PC-9 (cell line): ENCODE data around the gene HRH1. TPM values are rescaled to one million over a fixed set of nuclear protein-coding genes. Genes with fewer than 3 reads are reported as not detected.
"Not testable (repeated sequence)": the region's sequence is repeated elsewhere in the genome, so short reads cannot be mapped to it uniquely, and the experiment has no call there.

ENCODE experiments used
- Bru-seq: library from RNA; stranded (reverse); fragments of 400-500 nt; gene quantifications from one replicate; lab custom pipeline; 2021; lab: Mats Ljungman, UMichigan
- BruChase-seq, 2 experiments: library from RNA; stranded (reverse); fragments of 400-500 nt; gene quantifications; one replicate each; lab custom pipeline; 2021; lab: Mats Ljungman, UMichigan
- BruUV-seq: library from RNA; stranded (reverse); fragments of 400-500 nt; replicated peaks from 2 replicates; lab custom pipeline; 2021; lab: Mats Ljungman, UMichigan
- CTCF ChIA-PET: fragments of 300-600 bp; sonication (Branson Sonifier 250); formaldehyde crosslinking; loops from one replicate; lab custom pipeline; 2022; ENCODE audit warnings: antibody characterized with exemption; lab: Charles Lee
- POLR2A ChIA-PET: fragments of 300-600 bp; sonication (Branson Sonifier 250); formaldehyde crosslinking; loops from one replicate; lab custom pipeline; 2022; ENCODE audit warnings: antibody characterized with exemption; ENCODE audit not compliant: unreplicated experiment; lab: Charles Lee
- DNase-seq, 2 experiments: peaks; one replicate each; pipeline versions ENCODE4 v3.0.0 to v3.0.0-alpha.2; 2015 to 2022; ENCODE audit warnings: mixed read lengths in 1 of 2
- H2AFZ ChIP-seq: fragments of 200-600 bp; sonication (generic); 2 replicates; pipeline ENCODE4 v1.8.1; 2017; ENCODE audit warnings: antibody characterized with exemption
- H3F3A ChIP-seq: fragments of 200-600 bp; sonication (generic); 2 replicates; pipeline ENCODE4 v1.8.1; 2017; ENCODE audit warnings: antibody characterized with exemption, mild to moderate bottlenecking, low read depth; ENCODE audit not compliant: insufficient read depth
- H3K27ac ChIP-seq: fragments of 200-600 bp; sonication (generic); 2 replicates; pipeline ENCODE4 v1.6.1; 2016; ENCODE audit warnings: mixed run types
- H3K27me3 ChIP-seq: fragments of 200-600 bp; sonication (generic); 2 replicates; pipeline ENCODE4 v1.6.1; 2016; ENCODE audit warnings: low read depth, mixed run types; ENCODE audit not compliant: insufficient read depth
- H3K36me3 ChIP-seq: fragments of 200-600 bp; sonication (generic); 2 replicates; pipeline ENCODE4 v1.6.1; 2016; ENCODE audit warnings: low read depth, mixed run types
- H3K4me1 ChIP-seq: fragments of 200-600 bp; sonication (generic); replicated peaks from 2 replicates; pipeline ENCODE4 v1.6.1; 2016; ENCODE audit warnings: mixed run types; ENCODE audit not compliant: insufficient read depth
- H3K4me2 ChIP-seq: fragments of 200-600 bp; sonication (generic); 2 replicates; pipeline ENCODE4 v1.6.1; 2017; ENCODE audit warnings: mixed run types
- H3K4me3 ChIP-seq: fragments of 200-600 bp; sonication (generic); 2 replicates; pipeline ENCODE4 v1.6.1; 2016; ENCODE audit warnings: mixed run types
- H3K79me2 ChIP-seq: fragments of 200-600 bp; sonication (generic); 2 replicates; pipeline ENCODE4 v1.6.1; 2017; ENCODE audit warnings: low read depth, mixed run types
- H3K9me2 ChIP-seq: fragments of 200-600 bp; sonication (generic); 2 replicates; pipeline ENCODE4 v1.8.1; 2017; ENCODE audit warnings: mild to moderate bottlenecking; ENCODE audit not compliant: insufficient read depth
- H3K9me3 ChIP-seq: fragments of 200-600 bp; sonication (generic); 2 replicates; pipeline ENCODE4 v1.8.1; 2016; ENCODE audit warnings: low read depth; ENCODE audit not compliant: insufficient read depth
- H4K20me1 ChIP-seq: fragments of 200-600 bp; sonication (generic); 2 replicates; pipeline ENCODE4 v1.8.1; 2017; ENCODE audit not compliant: insufficient read depth
- EZH2 ChIP-seq: fragments of 200-600 bp; sonication (generic); IDR thresholded peaks from 2 replicates; pipeline ENCODE4 v1.8.0; 2017; ENCODE audit warnings: antibody characterized with exemption, low read depth
- intact Hi-C: fragments of 100-400 bp; cut with micrococcal nuclease; formaldehyde crosslinking; loops from one replicate; pipeline ENCODE4 v1.10.0; 2022; ENCODE audit not compliant: unreplicated experiment
- long read RNA-seq: library from polyadenylated mRNA; stranded (forward); transcript quantifications from one replicate; pipeline ENCODE4 v2.0.0, GENCODE V29; 2022
- total RNA-seq: library from RNA; stranded (reverse); gene quantifications from 2 replicates; pipeline ENCODE4 v1.2.3, GENCODE V29; 2021
- TF ChIP-seq, protein P1 (sequence below): fragments of 200-600 bp; sonication (generic); conservative IDR thresholded peaks from 2 replicates; pipeline ENCODE4 v1.6.1; 2017; ENCODE audit warnings: mixed run types, antibody characterized with exemption, mild to moderate bottlenecking, moderate library complexity

Gene HRH1, protein sequence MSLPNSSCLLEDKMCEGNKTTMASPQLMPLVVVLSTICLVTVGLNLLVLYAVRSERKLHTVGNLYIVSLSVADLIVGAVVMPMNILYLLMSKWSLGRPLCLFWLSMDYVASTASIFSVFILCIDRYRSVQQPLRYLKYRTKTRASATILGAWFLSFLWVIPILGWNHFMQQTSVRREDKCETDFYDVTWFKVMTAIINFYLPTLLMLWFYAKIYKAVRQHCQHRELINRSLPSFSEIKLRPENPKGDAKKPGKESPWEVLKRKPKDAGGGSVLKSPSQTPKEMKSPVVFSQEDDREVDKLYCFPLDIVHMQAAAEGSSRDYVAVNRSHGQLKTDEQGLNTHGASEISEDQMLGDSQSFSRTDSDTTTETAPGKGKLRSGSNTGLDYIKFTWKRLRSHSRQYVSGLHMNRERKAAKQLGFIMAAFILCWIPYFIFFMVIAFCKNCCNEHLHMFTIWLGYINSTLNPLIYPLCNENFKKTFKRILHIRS
- total RNA-seq (7.4 and 9.2 TPM in 2 replicates), Bru-seq, nascent RNA (percentile 66 among the genes with signal in this experiment), BruChase-seq, experiment 1, labeled RNA remaining after a 2-hour chase (percentile 72 among the genes with signal in this experiment), BruChase-seq, experiment 2, labeled RNA remaining after a 6-hour chase (percentile 52 among the genes with signal in this experiment)
- long read RNA-seq, full-length matches to known transcripts: 5 of 28 reads
- long read RNA-seq, partial matches to known transcripts: 0 of 28 reads
- long read RNA-seq, other reads (novel, unspliced or antisense): 23 of 28 reads

DNA sequence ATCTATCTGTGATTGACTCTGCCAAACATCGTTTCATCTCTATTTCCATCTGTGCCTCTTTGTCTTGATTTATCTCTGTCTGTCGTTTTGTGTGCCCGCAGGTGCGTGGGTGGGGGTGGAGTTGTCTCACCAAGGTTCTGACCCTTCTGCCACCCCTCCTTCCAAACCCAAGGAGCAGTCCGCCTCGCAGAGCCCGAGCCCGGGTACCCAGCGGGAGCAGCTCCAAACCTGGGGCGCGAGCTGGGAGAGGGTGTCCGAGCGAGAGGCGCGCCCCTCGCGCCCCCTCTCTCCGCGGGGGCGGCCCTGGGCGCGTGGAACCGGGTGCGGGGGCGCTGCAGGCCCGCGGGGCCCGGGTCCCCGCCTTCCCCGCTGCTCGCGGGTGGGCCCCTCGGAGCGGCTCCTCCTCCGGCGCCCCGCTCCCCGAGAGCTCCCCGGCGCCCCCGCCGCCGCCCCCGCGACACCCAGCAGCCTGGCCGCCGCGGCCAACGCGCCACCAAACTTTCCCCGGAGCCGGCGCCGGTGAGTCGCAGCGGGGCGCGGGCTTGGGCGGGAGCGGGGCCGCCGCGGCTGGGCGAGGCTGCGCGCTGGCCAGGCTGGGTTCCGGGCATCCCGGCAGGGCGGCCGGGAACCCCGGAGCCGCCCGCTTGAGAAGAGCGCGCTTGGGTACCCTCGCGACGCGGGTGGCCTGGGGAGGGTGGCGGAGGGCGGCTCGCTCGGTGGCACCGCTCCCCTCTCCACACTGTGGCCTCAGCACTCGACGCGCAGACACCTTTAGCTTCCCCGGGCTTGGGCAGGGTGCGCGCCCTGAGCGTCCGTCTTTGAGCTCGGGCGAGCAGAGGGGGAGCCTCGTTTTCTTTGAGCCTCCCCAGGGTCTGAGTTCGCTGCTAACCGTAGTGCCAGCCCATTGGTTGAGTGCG is at the start of gene HRH1:
HRH1 (plus strand) TSS at position 458 of the 917 bp plus-strand sequence. CDS start 104,545 bp downstream, outside the sequence.
- DNase-seq: peak in 1 of 2 experiments; percentile 36
- BruUV-seq: no TSS peak
- no peaks in the 10 kb centered on the region for H3K27me3 ChIP-seq
- H4K20me1 ChIP-seq: no peaks in the 10 kb centered on the region
- peak within 1 kb of the TSS; percentile 99 for H3K4me2 ChIP-seq
- H3K9me3 ChIP-seq: no peaks in the 10 kb centered on the region
- intact Hi-C loops: loop anchor here (2.0 kb wide), 1 partner anchor 59 kb away; no protein-coding TSS in a partner anchor
- peaks cover 9% of the 10 kb centered on the region; the same call in 1 of the 2 replicates for H3K4me1 ChIP-seq
- H3K79me2 ChIP-seq: no peaks in the 10 kb centered on the region
- ChIA-PET CTCF (interaction anchor here (0.6 to 1.2 kb wide), 3 partner anchors 14 to 471 kb away, joined by 3 read pairs; no protein-coding TSS in a partner anchor), POLR2A (interaction anchor here (0.6 to 0.9 kb wide), 2 partner anchors 18 to 70 kb away, joined by 4 to 5 read pairs; no protein-coding TSS in a partner anchor)
- H3K36me3 ChIP-seq: no peaks in the 10 kb centered on the region
- no peaks in the 10 kb centered on the region for H3F3A ChIP-seq
- no peak within 1 kb of the TSS for H3K27ac ChIP-seq
- peak within 1 kb of the TSS; percentile 76 for H2AFZ ChIP-seq
- H3K9me2 ChIP-seq: no peaks in the 10 kb centered on the region
- TF ChIP-seq, protein P1, sequence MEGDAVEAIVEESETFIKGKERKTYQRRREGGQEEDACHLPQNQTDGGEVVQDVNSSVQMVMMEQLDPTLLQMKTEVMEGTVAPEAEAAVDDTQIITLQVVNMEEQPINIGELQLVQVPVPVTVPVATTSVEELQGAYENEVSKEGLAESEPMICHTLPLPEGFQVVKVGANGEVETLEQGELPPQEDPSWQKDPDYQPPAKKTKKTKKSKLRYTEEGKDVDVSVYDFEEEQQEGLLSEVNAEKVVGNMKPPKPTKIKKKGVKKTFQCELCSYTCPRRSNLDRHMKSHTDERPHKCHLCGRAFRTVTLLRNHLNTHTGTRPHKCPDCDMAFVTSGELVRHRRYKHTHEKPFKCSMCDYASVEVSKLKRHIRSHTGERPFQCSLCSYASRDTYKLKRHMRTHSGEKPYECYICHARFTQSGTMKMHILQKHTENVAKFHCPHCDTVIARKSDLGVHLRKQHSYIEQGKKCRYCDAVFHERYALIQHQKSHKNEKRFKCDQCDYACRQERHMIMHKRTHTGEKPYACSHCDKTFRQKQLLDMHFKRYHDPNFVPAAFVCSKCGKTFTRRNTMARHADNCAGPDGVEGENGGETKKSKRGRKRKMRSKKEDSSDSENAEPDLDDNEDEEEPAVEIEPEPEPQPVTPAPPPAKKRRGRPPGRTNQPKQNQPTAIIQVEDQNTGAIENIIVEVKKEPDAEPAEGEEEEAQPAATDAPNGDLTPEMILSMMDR: no peak
- no peak for TF ChIP-seq EZH2
- H3K4me3 ChIP-seq: peak within 1 kb of the TSS; percentile 68

DNA sequence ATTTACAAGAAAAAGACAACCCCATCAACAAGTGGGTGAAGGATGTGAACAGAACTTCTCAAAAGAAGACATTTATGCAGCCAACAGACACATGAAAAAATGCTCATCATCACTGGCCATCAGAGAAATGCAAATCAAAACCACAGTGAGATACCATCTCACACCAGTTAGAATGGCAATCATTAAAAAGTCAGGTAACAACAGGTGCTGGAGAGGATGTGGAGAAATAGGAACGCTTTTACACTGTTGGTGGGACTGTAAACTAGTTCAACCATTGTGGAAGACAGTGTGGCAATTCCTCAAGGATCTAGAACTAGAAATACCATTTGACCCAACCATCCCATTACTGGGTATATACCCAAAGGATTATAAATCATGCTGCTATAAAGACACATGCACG is 41.0 kb upstream of the HRH1 start:
- H3F3A ChIP-seq, CTCF ChIA-PET, H3K4me3 ChIP-seq, H3K9me3 ChIP-seq, H3K79me2 ChIP-seq, H4K20me1 ChIP-seq, H3K9me2 ChIP-seq, H2AFZ ChIP-seq, H3K36me3 ChIP-seq, intact Hi-C loops, POLR2A ChIA-PET, H3K4me1 ChIP-seq, H3K27me3 ChIP-seq, DNase-seq, BruUV-seq, H3K4me2 ChIP-seq, H3K27ac ChIP-seq: not testable (repeated sequence)

DNA sequence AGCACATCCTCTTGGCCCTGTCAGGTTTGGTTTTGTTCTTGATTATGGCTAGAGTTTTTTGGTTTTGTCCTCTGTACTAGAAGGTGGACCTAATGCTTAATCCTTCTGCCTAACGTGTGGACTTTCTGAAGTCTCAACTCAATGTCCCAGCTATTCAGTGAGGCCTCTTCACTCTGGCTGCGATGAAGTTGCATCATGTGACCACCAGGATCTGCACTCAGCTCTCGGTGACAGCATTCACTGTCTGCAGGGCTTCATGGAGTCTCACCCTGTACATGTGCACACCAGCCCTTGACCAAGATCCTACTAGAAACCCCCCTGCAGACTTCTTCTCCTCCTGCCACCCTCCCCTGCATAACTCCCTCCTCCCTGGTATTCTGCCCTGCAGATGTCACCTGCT is 38.7 kb upstream of the HRH1 start:
- BruUV-seq: no TSS peak
- intact Hi-C loops: no loop called here
- Histone ChIP-seq H3F3A (no peaks in the 10 kb centered on the region), H3K4me3 (no peak overlapping the region), H3K4me2 (no peak overlapping the region), H3K27ac (no peak overlapping the region), H3K9me3 (no peaks in the 10 kb centered on the region), H3K79me2 (no peaks in the 10 kb centered on the region), H3K4me1 (no peaks in the 10 kb centered on the region), H4K20me1 (no peaks in the 10 kb centered on the region), H3K36me3 (no peaks in the 10 kb centered on the region), H2AFZ (no peak overlapping the region), H3K27me3 (no peaks in the 10 kb centered on the region), H3K9me2 (no peaks in the 10 kb centered on the region)
- no peak for DNase-seq
- no peak for TF ChIP-seq EZH2
- TF ChIP-seq, protein P1: no peak
- ChIA-PET CTCF (no interaction called here), POLR2A (no interaction called here)
